RWPE2 (cell line): Measurements from ENCODE around the gene GCKR.

Experiments used
- ATAC-seq: fragments of 200-7000 bp; cut with Tn5 transposase; 3 replicates; pipeline ENCODE4 v1.9.1; 2021; ENCODE audit warnings: low read depth
- DNase-seq: peaks from one replicate; pipeline ENCODE4 v3.0.0-alpha.2; 2020; ENCODE audit warnings: low spot score
- H3K27ac ChIP-seq: fragments of 450-650 bp; 2 replicates; pipeline ENCODE4 v1.5.1; 2017; ENCODE audit warnings: mild to moderate bottlenecking; ENCODE audit not compliant: poor library complexity, severe bottlenecking
- H3K27me3 ChIP-seq: fragments of 250-450 bp; sonication (Bioruptor Pico); 2 replicates; pipeline ENCODE4 v1.5.1; 2021; ENCODE audit warnings: mild to moderate bottlenecking, moderate library complexity; ENCODE audit not compliant: insufficient read depth, poor library complexity, severe bottlenecking
- H3K36me3 ChIP-seq: fragments of 250-450 bp; sonication (Bioruptor Pico); 2 replicates; pipeline ENCODE4 v1.5.1; 2020; ENCODE audit warnings: low read depth, mild to moderate bottlenecking, moderate library complexity
- H3K4me1 ChIP-seq: fragments of 250-450 bp; sonication (Bioruptor Pico); 2 replicates; pipeline ENCODE4 v1.5.1; 2021; ENCODE audit warnings: mild to moderate bottlenecking, moderate library complexity; ENCODE audit not compliant: insufficient read depth, poor library complexity, severe bottlenecking
- H3K4me3 ChIP-seq: fragments of 250-450 bp; sonication (Bioruptor Pico); 2 replicates; pipeline ENCODE4 v1.5.1; 2021; ENCODE audit warnings: mild to moderate bottlenecking, moderate library complexity; ENCODE audit not compliant: severe bottlenecking
- H3K9me3 ChIP-seq: fragments of 250-450 bp; sonication (Bioruptor Pico); 2 replicates; pipeline ENCODE4 v1.5.1; 2021; ENCODE audit warnings: mild to moderate bottlenecking, moderate library complexity; ENCODE audit not compliant: severe bottlenecking
- TF ChIP-seq, protein P1 (sequence below): fragments of 450-650 bp; IDR thresholded peaks from one replicate; pipeline ENCODE4 v1.5.1; 2017; ENCODE audit warnings: mild to moderate bottlenecking, moderate library complexity; ENCODE audit not compliant: poor library complexity, severe bottlenecking

GCKR gene

DNA sequence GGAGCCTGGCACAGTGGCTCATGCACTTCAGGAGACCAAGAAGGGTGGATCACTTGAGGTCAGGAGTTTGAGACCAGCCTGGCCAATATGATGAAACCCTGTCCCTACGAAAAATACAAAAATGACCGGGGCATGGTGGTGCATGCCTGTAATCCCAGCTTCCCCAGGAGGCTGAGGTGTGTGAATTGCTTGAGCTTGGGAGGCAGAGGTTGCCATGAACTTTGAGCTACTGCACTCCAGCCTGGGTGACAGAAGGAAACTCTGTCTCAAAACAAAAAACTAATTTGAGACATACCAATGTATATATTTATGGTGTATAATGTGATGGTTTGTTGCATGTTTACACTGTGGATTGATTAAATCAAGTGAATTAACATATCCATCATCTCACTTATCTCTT is 64.4 kb downstream of the GCKR start:
- peaks cover under 1% of the 10 kb centered on the region for H3K4me1 ChIP-seq
- TF ChIP-seq, protein P1, sequence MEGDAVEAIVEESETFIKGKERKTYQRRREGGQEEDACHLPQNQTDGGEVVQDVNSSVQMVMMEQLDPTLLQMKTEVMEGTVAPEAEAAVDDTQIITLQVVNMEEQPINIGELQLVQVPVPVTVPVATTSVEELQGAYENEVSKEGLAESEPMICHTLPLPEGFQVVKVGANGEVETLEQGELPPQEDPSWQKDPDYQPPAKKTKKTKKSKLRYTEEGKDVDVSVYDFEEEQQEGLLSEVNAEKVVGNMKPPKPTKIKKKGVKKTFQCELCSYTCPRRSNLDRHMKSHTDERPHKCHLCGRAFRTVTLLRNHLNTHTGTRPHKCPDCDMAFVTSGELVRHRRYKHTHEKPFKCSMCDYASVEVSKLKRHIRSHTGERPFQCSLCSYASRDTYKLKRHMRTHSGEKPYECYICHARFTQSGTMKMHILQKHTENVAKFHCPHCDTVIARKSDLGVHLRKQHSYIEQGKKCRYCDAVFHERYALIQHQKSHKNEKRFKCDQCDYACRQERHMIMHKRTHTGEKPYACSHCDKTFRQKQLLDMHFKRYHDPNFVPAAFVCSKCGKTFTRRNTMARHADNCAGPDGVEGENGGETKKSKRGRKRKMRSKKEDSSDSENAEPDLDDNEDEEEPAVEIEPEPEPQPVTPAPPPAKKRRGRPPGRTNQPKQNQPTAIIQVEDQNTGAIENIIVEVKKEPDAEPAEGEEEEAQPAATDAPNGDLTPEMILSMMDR, result no peak

DNA sequence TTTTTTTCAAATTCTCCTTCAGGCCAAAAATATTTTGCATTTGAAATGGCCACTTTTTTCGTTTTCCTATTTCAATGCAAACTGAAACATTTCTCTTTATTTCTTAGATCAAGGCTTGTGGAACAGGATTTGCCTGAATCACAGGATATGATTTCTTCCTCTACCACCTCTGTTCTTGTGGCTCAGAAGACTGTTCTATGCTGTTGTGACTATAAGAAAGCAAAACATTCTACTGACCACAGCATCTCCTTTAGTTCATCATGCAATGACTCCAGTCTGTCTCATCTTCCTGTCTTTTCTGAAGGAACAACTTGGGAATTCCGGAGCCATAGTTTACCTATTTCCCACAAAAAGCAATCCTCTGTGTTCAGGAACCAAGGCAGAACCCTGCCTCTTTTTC is 70.0 kb downstream of the GCKR start:
- ATAC-seq (peak; percentile 97), DNase-seq (no peak)
- H3K4me1 ChIP-seq, result peaks cover 11% of the 10 kb centered on the region
- TF ChIP-seq, protein P1, result no peak
- H3K9me3 ChIP-seq, result no peaks in the 10 kb centered on the region
- peak overlapping the region; percentile 86 for H3K27ac ChIP-seq
- H3K36me3 ChIP-seq, result no peaks in the 10 kb centered on the region
- no peak overlapping the region for H3K4me3 ChIP-seq
- H3K27me3 ChIP-seq, result no peaks in the 10 kb centered on the region

More for the DNA sequence above, 64.4 kb downstream of the GCKR start:
- Histone ChIP-seq H3K4me3 (no peak overlapping the region), H3K9me3 (no peaks in the 10 kb centered on the region), H3K36me3 (no peaks in the 10 kb centered on the region), H3K27ac (no peak overlapping the region), H3K27me3 (no peaks in the 10 kb centered on the region)
- DNase-seq, result no peak
- ATAC-seq, result no peak

DNA sequence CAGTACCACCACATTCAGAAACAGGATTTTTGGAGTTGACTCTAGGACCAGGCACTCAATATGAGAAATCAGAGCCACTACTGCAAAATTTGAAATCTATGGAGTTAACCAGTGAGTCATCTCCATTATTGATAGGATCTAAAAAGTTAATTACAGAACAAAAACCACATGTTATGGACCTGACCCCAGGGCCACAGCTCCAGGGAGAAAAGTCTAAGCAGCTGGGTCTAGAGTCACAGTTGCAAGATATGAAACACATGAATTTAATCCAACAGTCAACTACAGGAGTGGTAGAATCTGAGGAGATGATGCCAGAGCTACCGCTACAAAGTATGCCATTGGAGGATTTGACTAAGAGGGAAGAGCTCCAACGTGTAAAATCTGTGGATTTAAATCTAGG is 72.8 kb downstream of the GCKR start:
- Histone ChIP-seq H3K36me3 (no peaks in the 10 kb centered on the region), H3K4me1 (peaks cover 11% of the 10 kb centered on the region), H3K9me3 (peaks cover 3% of the 10 kb centered on the region), H3K27ac (no peak overlapping the region), H3K4me3 (no peak overlapping the region), H3K27me3 (no peaks in the 10 kb centered on the region)
- TF ChIP-seq, protein P1, result no peak
- ATAC-seq (no peak), DNase-seq (no peak)

DNA sequence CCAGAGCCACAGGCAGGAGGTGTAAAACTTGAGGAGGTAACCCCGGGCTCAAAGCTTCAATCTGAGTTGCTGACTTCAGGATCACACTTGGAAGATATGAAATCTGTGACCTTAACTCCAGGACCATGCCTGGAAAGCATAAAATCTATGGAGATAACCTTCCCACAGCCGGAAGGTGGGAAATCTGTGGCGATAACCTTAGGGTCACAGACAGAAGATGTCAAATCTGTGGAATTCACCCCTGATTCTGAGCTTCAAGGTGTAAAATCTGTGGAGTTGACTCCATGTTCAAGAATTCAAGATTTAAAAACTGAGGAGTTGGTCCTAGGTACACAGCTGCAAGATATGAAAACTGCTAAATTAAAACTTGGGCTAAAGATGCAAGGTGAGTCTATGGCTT is 74.6 kb downstream of the GCKR start:
- no peaks in the 10 kb centered on the region for H3K36me3 ChIP-seq
- DNase-seq, result no peak
- H3K4me1 ChIP-seq, result peaks cover 9% of the 10 kb centered on the region
- no peak for ATAC-seq
- H3K27me3 ChIP-seq, result no peaks in the 10 kb centered on the region
- H3K9me3 ChIP-seq, result peaks cover 4% of the 10 kb centered on the region
- TF ChIP-seq, protein P1, result no peak
- no peak overlapping the region for H3K27ac ChIP-seq
- no peak overlapping the region for H3K4me3 ChIP-seq

DNA sequence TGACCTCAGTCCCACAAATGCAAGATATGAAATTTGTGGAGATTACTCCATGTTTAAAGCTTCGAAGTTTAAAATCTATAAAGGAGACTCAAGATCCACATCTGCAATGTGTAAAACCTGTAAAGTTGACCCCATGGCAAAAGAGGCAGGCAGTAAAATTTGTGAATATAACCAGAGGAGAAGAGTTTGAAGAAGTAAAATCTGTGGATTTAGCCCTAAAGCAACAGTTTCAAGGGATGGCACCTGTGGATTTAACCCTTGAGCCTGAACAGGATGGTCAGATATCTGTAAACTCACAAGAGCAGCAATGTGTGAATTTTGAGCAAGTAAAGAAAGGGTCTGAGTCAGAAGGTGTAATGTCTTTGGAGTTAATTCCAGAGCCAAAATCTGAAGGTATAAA is 75.0 kb downstream of the GCKR start:
- Histone ChIP-seq H3K27ac (no peak overlapping the region), H3K4me1 (peaks cover 4% of the 10 kb centered on the region), H3K4me3 (no peak overlapping the region), H3K9me3 (peaks cover 4% of the 10 kb centered on the region), H3K36me3 (no peaks in the 10 kb centered on the region), H3K27me3 (no peaks in the 10 kb centered on the region)
- DNase-seq, result no peak
- TF ChIP-seq, protein P1, result no peak
- no peak for ATAC-seq
